NT2/D1 (cell line): Measurements from ENCODE around the gene ACLY.

Source experiments
- SUZ12 ChIP-seq: IDR thresholded peaks from 2 replicates; pipeline ENCODE4 v1.6.1; 2011; ENCODE audit not compliant: insufficient read length, insufficient read depth; ENCODE audit errors: extremely low read depth
- YY1 ChIP-seq: IDR thresholded peaks from 2 replicates; pipeline ENCODE4 v1.6.1; 2011; ENCODE audit not compliant: insufficient read length, insufficient read depth
- ZNF274 ChIP-seq: IDR thresholded peaks from 2 replicates; pipeline ENCODE4 v1.6.1; 2011; ENCODE audit warnings: mild to moderate bottlenecking, low read depth, low read length

DNA sequence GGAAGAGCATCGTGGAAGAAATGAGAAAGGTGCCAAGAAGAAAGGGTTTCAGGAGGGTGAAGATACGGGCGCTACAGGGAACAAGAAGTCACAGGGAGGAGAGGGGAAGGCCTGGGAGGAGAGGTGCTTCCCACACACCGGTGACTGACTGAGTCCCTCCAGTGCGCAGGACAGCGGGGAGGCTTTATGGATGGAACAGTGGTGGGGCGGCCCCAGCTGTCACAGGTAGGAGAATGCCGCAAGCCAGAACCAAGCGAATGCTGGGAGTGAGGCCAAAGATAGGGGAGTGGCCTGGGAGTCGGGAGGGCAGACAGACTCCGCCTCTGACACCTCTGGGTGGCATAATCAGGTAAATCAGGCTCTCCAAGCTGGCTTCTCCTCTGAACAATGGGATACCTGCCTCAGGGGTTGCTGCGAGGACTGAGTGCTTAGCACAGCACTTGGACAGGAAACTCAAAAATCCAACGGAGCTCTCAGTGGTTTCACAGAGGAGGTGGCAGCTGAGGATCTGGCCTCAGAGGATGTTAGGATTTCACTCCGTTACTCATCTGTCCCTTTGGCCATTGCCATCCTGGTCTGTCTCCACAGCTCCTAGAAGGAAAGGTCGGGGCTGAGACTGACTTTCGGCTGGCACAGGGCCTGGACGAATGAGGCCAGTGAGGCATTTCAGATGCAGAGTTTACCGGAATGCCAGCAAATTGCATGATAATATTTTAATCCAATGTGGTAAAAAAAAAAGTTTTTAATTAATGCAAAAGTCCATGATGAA is 47.1 kb upstream of the ACLY start:
- TF ChIP-seq ZNF274 (no peak), YY1 (no peak), SUZ12 (no peak)
